Neural cell (in vitro differentiated cells): ENCODE measurements around the gene SLF2. TPM values are rescaled to one million over a fixed set of nuclear protein-coding genes. Genes with fewer than 3 reads are reported as not detected.

ENCODE experiments used
- H2AFZ ChIP-seq: fragments of 200-600, 300-800 bp; sonication (generic), shearing (Covaris generic); 2 replicates; pipeline ENCODE4 v1.6.0; 2014; ENCODE audit warnings: low read depth, mild to moderate bottlenecking, antibody characterized with exemption, low read length, moderate library complexity
- H3F3A ChIP-seq: fragments of 200-600 bp; shearing (Covaris generic); 2 replicates; pipeline ENCODE4 v1.6.1; 2016; ENCODE audit warnings: mild to moderate bottlenecking, moderate library complexity, mixed read lengths, antibody characterized with exemption, low read length; ENCODE audit not compliant: insufficient read depth, poor library complexity, severe bottlenecking
- H3K27ac ChIP-seq: fragments of 200-600, 300-800 bp; sonication (generic), shearing (Covaris generic); 2 replicates; pipeline ENCODE4 v1.5.1; 2014; ENCODE audit warnings: mild to moderate bottlenecking, low read length, moderate library complexity
- H3K27me3 ChIP-seq: fragments of 300-800, 200-600 bp; sonication (generic), shearing (Covaris generic); 2 replicates; pipeline ENCODE4 v1.6.0; 2014; ENCODE audit warnings: mild to moderate bottlenecking, low read depth, low read length, moderate library complexity; ENCODE audit not compliant: insufficient read depth
- H3K36me3 ChIP-seq: fragments of 300-800, 200-600 bp; sonication (generic), shearing (Covaris generic); 2 replicates; pipeline ENCODE4 v1.5.1; 2014; ENCODE audit warnings: mild to moderate bottlenecking, antibody characterized with exemption, low read length, moderate library complexity; ENCODE audit not compliant: insufficient read depth
- H3K4me2 ChIP-seq: fragments of 300-800, 200-600 bp; sonication (generic), shearing (Covaris generic); 2 replicates; pipeline ENCODE4 v1.6.0; 2014; ENCODE audit warnings: mild to moderate bottlenecking, low read length
- H3K4me3 ChIP-seq: fragments of 300-800, 200-600 bp; sonication (generic), shearing (Covaris generic); 2 replicates; pipeline ENCODE4 v1.5.1; 2014; ENCODE audit warnings: mild to moderate bottlenecking, low read length, moderate library complexity
- H3K79me2 ChIP-seq: fragments of 200-600 bp; shearing (Covaris generic); replicated peaks from 2 replicates; pipeline ENCODE4 v1.6.0; 2014; ENCODE audit warnings: mild to moderate bottlenecking, low read length, moderate library complexity; ENCODE audit not compliant: insufficient read depth
- H3K9ac ChIP-seq: fragments of 300-800, 200-600 bp; sonication (generic), shearing (Covaris generic); 2 replicates; pipeline ENCODE4 v1.6.1; 2016; ENCODE audit warnings: mild to moderate bottlenecking, low read length, mixed read lengths
- H3K9me2 ChIP-seq: fragments of 200-600 bp; shearing (Covaris generic); 2 replicates; pipeline ENCODE4 v1.6.1; 2016; ENCODE audit warnings: mild to moderate bottlenecking, low read length, mixed read lengths; ENCODE audit not compliant: insufficient read depth
- H3K9me3 ChIP-seq: fragments of 200-600, 300-800 bp; sonication (generic), shearing (Covaris generic); 2 replicates; pipeline ENCODE4 v1.6.1; 2016; ENCODE audit warnings: mild to moderate bottlenecking, mixed run types, low read length, moderate library complexity, mixed read lengths
- H4K20me1 ChIP-seq: fragments of 200-600 bp; shearing (Covaris generic); 2 replicates; pipeline ENCODE4 v1.6.1; 2016; ENCODE audit warnings: mild to moderate bottlenecking, mixed run types; ENCODE audit not compliant: insufficient read depth
- CTCF ChIP-seq: fragments of 450-650 bp; IDR thresholded peaks from 2 replicates; pipeline ENCODE4 v1.5.1; 2014; ENCODE audit warnings: antibody characterized with exemption, mild to moderate bottlenecking, moderate library complexity; ENCODE audit not compliant: poor library complexity, severe bottlenecking
- EP300 ChIP-seq: fragments of 450-650 bp; conservative IDR thresholded peaks from 2 replicates; pipeline ENCODE4 v1.6.1; 2014; ENCODE audit warnings: antibody characterized with exemption, mild to moderate bottlenecking, moderate library complexity; ENCODE audit not compliant: poor library complexity, severe bottlenecking
- EZH2 ChIP-seq: fragments of 200-600, 300-800 bp; shearing (Covaris generic), sonication (generic); IDR thresholded peaks from 2 replicates; pipeline ENCODE4 v1.6.1; 2014; ENCODE audit warnings: antibody characterized with exemption, low read length, borderline replicate concordance, mild to moderate bottlenecking; ENCODE audit not compliant: insufficient read depth, poor library complexity, severe bottlenecking
- MXI1 ChIP-seq: fragments of 450-650 bp; conservative IDR thresholded peaks from 2 replicates; pipeline ENCODE4 v1.6.1; 2014; ENCODE audit warnings: antibody characterized with exemption, mild to moderate bottlenecking; ENCODE audit not compliant: poor library complexity, severe bottlenecking
- POLR2AphosphoS5 ChIP-seq: IDR thresholded peaks from 2 replicates; pipeline ENCODE4 v1.6.1; 2012
- RAD21 ChIP-seq: fragments of 450-650 bp; conservative IDR thresholded peaks from 2 replicates; pipeline ENCODE4 v1.6.1; 2014; ENCODE audit warnings: antibody characterized with exemption, mild to moderate bottlenecking, moderate library complexity
- REST ChIP-seq: IDR thresholded peaks from 2 replicates; pipeline ENCODE4 v1.6.1; 2012; ENCODE audit warnings: borderline replicate concordance
- SMC3 ChIP-seq: fragments of 450-650 bp; conservative IDR thresholded peaks from 2 replicates; pipeline ENCODE4 v1.6.1; 2014; ENCODE audit warnings: antibody characterized with exemption, mild to moderate bottlenecking, moderate library complexity; ENCODE audit not compliant: poor library complexity
- TAF1 ChIP-seq: IDR thresholded peaks from 2 replicates; pipeline ENCODE4 v1.6.1; 2012; ENCODE audit warnings: low read depth
- polyA minus RNA-seq: library from RNA; depleted of rRNA, polyadenylated mRNA; stranded (reverse); fragments of >200 nt; gene quantifications from 2 replicates; pipeline ENCODE4 v1.2.3, GENCODE V29; 2014
- polyA plus RNA-seq: library from polyadenylated mRNA; depleted of rRNA; stranded (reverse); fragments of >200 nt; gene quantifications from 2 replicates; pipeline ENCODE4 v1.2.3, GENCODE V29; 2014

The SLF2 gene, protein sequence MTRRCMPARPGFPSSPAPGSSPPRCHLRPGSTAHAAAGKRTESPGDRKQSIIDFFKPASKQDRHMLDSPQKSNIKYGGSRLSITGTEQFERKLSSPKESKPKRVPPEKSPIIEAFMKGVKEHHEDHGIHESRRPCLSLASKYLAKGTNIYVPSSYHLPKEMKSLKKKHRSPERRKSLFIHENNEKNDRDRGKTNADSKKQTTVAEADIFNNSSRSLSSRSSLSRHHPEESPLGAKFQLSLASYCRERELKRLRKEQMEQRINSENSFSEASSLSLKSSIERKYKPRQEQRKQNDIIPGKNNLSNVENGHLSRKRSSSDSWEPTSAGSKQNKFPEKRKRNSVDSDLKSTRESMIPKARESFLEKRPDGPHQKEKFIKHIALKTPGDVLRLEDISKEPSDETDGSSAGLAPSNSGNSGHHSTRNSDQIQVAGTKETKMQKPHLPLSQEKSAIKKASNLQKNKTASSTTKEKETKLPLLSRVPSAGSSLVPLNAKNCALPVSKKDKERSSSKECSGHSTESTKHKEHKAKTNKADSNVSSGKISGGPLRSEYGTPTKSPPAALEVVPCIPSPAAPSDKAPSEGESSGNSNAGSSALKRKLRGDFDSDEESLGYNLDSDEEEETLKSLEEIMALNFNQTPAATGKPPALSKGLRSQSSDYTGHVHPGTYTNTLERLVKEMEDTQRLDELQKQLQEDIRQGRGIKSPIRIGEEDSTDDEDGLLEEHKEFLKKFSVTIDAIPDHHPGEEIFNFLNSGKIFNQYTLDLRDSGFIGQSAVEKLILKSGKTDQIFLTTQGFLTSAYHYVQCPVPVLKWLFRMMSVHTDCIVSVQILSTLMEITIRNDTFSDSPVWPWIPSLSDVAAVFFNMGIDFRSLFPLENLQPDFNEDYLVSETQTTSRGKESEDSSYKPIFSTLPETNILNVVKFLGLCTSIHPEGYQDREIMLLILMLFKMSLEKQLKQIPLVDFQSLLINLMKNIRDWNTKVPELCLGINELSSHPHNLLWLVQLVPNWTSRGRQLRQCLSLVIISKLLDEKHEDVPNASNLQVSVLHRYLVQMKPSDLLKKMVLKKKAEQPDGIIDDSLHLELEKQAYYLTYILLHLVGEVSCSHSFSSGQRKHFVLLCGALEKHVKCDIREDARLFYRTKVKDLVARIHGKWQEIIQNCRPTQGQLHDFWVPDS
- polyA plus RNA-seq (40.4 and 43.0 TPM in 2 replicates), polyA minus RNA-seq (89.6 and 99.9 TPM in 2 replicates)

- peaks cover 5% of the 10 kb centered on the region for H3F3A ChIP-seq
- H3K27ac ChIP-seq, result peak within 1 kb of the TSS; percentile 96
- peak within 1 kb of the TSS; percentile 98 for H2AFZ ChIP-seq
- no peak for TF ChIP-seq SMC3
- TF ChIP-seq POLR2AphosphoS5, result peak; percentile 83
- TF ChIP-seq RAD21, result peak; percentile 8
- peak; percentile 27 for TF ChIP-seq CTCF
- no peak for TF ChIP-seq EZH2
- peak; percentile 79 for TF ChIP-seq TAF1
- TF ChIP-seq REST, result peak; percentile 81
- TF ChIP-seq MXI1, result peak; percentile 89
- peak; percentile 17 for TF ChIP-seq EP300
- H3K4me2 ChIP-seq, result peak within 1 kb of the TSS; percentile 78
- H3K9me2 ChIP-seq, result no peaks in the 10 kb centered on the region
- H3K36me3 ChIP-seq, result peaks cover 4% of the 10 kb centered on the region
- no peaks in the 10 kb centered on the region for H3K9me3 ChIP-seq
- no peaks in the 10 kb centered on the region for H3K27me3 ChIP-seq
- peak within 1 kb of the TSS; percentile 89 for H3K4me3 ChIP-seq
- H3K79me2 ChIP-seq, result peaks cover 27% of the 10 kb centered on the region
- peak within 1 kb of the TSS; percentile 99 for H3K9ac ChIP-seq
- no peaks in the 10 kb centered on the region for H4K20me1 ChIP-seq
These were observed at the start of gene SLF2 for GRCh38 chr10:100912605-100913469. Gene SLF2, plus strand, starts transcription at chr10:100912963. Its CDS starts 148 bp downstream, at chr10:100913111.
